ENCODE measurements around the gene ROR2.
"Not testable (repeated sequence)": the region's sequence is repeated elsewhere in the genome, so short reads cannot be mapped to it uniquely, and the experiment has no call there.

The ROR2 gene

GRCh38 chr9:91949946-91950664 is at the start of gene ROR2:
TSS of gene ROR2 (minus strand) at chr9:91950228.
- no peak for DNase-seq (ENCODE audit: low read depth, low spot score)

GRCh38 chr9:91995000-91995655 is 45.1 kb upstream of the ROR2 start:
- DNase-seq (ENCODE audit: low read depth, low spot score), result no peak

GRCh38 chr9:91994422-91994821 is 44.4 kb upstream of the ROR2 start:
- no peak for DNase-seq (ENCODE audit: low read depth, low spot score)

- no peak for DNase-seq (ENCODE audit: low read depth, low spot score)
These were observed 42.5 kb upstream of the ROR2 start for GRCh38 chr9:91992461-91993041.

GRCh38 chr9:91991721-91992341 is 41.8 kb upstream of the ROR2 start:
- no peak for DNase-seq (ENCODE audit: low read depth, low spot score)

GRCh38 chr9:91986248-91986647 is 36.2 kb upstream of the ROR2 start:
- DNase-seq (ENCODE audit: low read depth, low spot score), result no peak

GRCh38 chr9:91985692-91986091 is 35.7 kb upstream of the ROR2 start:
- no peak for DNase-seq (ENCODE audit: low read depth, low spot score)

GRCh38 chr9:91978740-91979414 is 28.8 kb upstream of the ROR2 start:
- no peak for DNase-seq (ENCODE audit: low read depth, low spot score)

- not testable (repeated sequence) for DNase-seq (ENCODE audit: low read depth, low spot score)
These were observed 25.2 kb upstream of the ROR2 start for GRCh38 chr9:91975254-91975653.

- DNase-seq (ENCODE audit: low read depth, low spot score), result no peak
These were observed 22.7 kb upstream of the ROR2 start for GRCh38 chr9:91972711-91973110.

- no peak for DNase-seq (ENCODE audit: low read depth, low spot score)
These were observed 22.1 kb upstream of the ROR2 start for GRCh38 chr9:91972076-91972626.

- DNase-seq (ENCODE audit: low read depth, low spot score), result no peak
These were observed 17.2 kb upstream of the ROR2 start for GRCh38 chr9:91967259-91967658.

GRCh38 chr9:91966503-91966902 is 16.5 kb upstream of the ROR2 start:
- no peak for DNase-seq (ENCODE audit: low read depth, low spot score)

GRCh38 chr9:91963711-91964240 is 13.7 kb upstream of the ROR2 start:
- no peak for DNase-seq (ENCODE audit: low read depth, low spot score)

- DNase-seq (ENCODE audit: low read depth, low spot score), result no peak
These were observed 10.3 kb upstream of the ROR2 start for GRCh38 chr9:91960367-91960766.

- DNase-seq (ENCODE audit: low read depth, low spot score), result no peak
These were observed 8.1 kb upstream of the ROR2 start for GRCh38 chr9:91958174-91958573.

- no peak for DNase-seq (ENCODE audit: low read depth, low spot score)
These were observed 4.9 kb upstream of the ROR2 start for GRCh38 chr9:91954841-91955471.

GRCh38 chr9:91953718-91954117 is 3.7 kb upstream of the ROR2 start:
- DNase-seq (ENCODE audit: low read depth, low spot score), result no peak

- no peak for DNase-seq (ENCODE audit: low read depth, low spot score)
These were observed 2.0 kb upstream of the ROR2 start for GRCh38 chr9:91951944-91952520.

GRCh38 chr9:91949392-91949945 is 559 bp downstream of the ROR2 start:
- DNase-seq (ENCODE audit: low read depth, low spot score), result no peak
